Measurements from ENCODE around the gene ADRB2. TPM values are rescaled to one million over a fixed set of nuclear protein-coding genes. Genes with fewer than 3 reads are reported as not detected.

ADRB2 gene
- total RNA-seq, 1 experiment from 2014 or later = 0.17 TPM

GRCh38 chr5:148846930-148847329 lies 20.5 kb downstream of the ADRB2 start:
- Histone ChIP-seq H3K27me3 (ENCODE audit: control insufficient read depth, insufficient read depth, low read length) (no peaks in the 10 kb centered on the region), H3K4me3 (ENCODE audit: insufficient read depth, low read depth, low read length) (no peak overlapping the region), H3K36me3 (replicated peaks; ENCODE audit: control insufficient read depth, insufficient read depth, low read length) (no peaks in the 10 kb centered on the region)
- DNase-seq = no peak

- Histone ChIP-seq H3K4me3 (ENCODE audit: insufficient read depth, low read depth, low read length) (no peak overlapping the region), H3K27me3 (ENCODE audit: control insufficient read depth, insufficient read depth, low read length) (no peaks in the 10 kb centered on the region), H3K36me3 (replicated peaks; ENCODE audit: control insufficient read depth, insufficient read depth, low read length) (no peaks in the 10 kb centered on the region)
- DNase-seq = no peak
These were observed 21.0 kb downstream of the ADRB2 start for GRCh38 chr5:148847456-148847855.

GRCh38 chr5:148848393-148849031 lies 22.1 kb downstream of the ADRB2 start:
- H3K27me3 ChIP-seq (ENCODE audit: control insufficient read depth, insufficient read depth, low read length) = no peaks in the 10 kb centered on the region
- no peaks in the 10 kb centered on the region for H3K36me3 ChIP-seq (replicated peaks; ENCODE audit: control insufficient read depth, insufficient read depth, low read length)
- DNase-seq = no peak
- H3K4me3 ChIP-seq (ENCODE audit: insufficient read depth, low read depth, low read length) = no peak overlapping the region

GRCh38 chr5:148849461-148849860 lies 23.1 kb downstream of the ADRB2 start:
- Histone ChIP-seq H3K27me3 (ENCODE audit: control insufficient read depth, insufficient read depth, low read length) (no peaks in the 10 kb centered on the region), H3K36me3 (replicated peaks; ENCODE audit: control insufficient read depth, insufficient read depth, low read length) (no peaks in the 10 kb centered on the region), H3K4me3 (ENCODE audit: insufficient read depth, low read depth, low read length) (no peak overlapping the region)
- DNase-seq = no peak

- Histone ChIP-seq H3K36me3 (replicated peaks; ENCODE audit: control insufficient read depth, insufficient read depth, low read length) (no peaks in the 10 kb centered on the region), H3K27me3 (ENCODE audit: control insufficient read depth, insufficient read depth, low read length) (no peaks in the 10 kb centered on the region), H3K4me3 (ENCODE audit: insufficient read depth, low read depth, low read length) (no peak overlapping the region)
- no peak for DNase-seq
These were observed 24.4 kb downstream of the ADRB2 start for GRCh38 chr5:148850836-148851235.

GRCh38 chr5:148853868-148854267 lies 27.5 kb downstream of the ADRB2 start:
- H3K4me3 ChIP-seq (ENCODE audit: insufficient read depth, low read depth, low read length) = no peak overlapping the region

GRCh38 chr5:148855249-148856008 lies 29.0 kb downstream of the ADRB2 start:
- DNase-seq = no peak
- H3K36me3 ChIP-seq (replicated peaks; ENCODE audit: control insufficient read depth, insufficient read depth, low read length) = no peaks in the 10 kb centered on the region
- no peaks in the 10 kb centered on the region for H3K27me3 ChIP-seq (ENCODE audit: control insufficient read depth, insufficient read depth, low read length)
- no peak overlapping the region for H3K4me3 ChIP-seq (ENCODE audit: insufficient read depth, low read depth, low read length)

More at GRCh38 chr5:148853868-148854267, 27.5 kb downstream of the ADRB2 start:
- no peaks in the 10 kb centered on the region for H3K27me3 ChIP-seq (ENCODE audit: control insufficient read depth, insufficient read depth, low read length)
- H3K36me3 ChIP-seq (replicated peaks; ENCODE audit: control insufficient read depth, insufficient read depth, low read length) = no peaks in the 10 kb centered on the region
- no peak for DNase-seq

- Histone ChIP-seq H3K4me3 (ENCODE audit: insufficient read depth, low read depth, low read length) (no peak overlapping the region), H3K27me3 (ENCODE audit: control insufficient read depth, insufficient read depth, low read length) (no peaks in the 10 kb centered on the region), H3K36me3 (replicated peaks; ENCODE audit: control insufficient read depth, insufficient read depth, low read length) (no peaks in the 10 kb centered on the region)
- no peak for DNase-seq
These were observed 29.6 kb downstream of the ADRB2 start for GRCh38 chr5:148856009-148856367.

- Histone ChIP-seq H3K36me3 (replicated peaks; ENCODE audit: control insufficient read depth, insufficient read depth, low read length) (no peaks in the 10 kb centered on the region), H3K4me3 (ENCODE audit: insufficient read depth, low read depth, low read length) (no peak overlapping the region), H3K27me3 (ENCODE audit: control insufficient read depth, insufficient read depth, low read length) (no peaks in the 10 kb centered on the region)
- DNase-seq = no peak
These were observed 30.0 kb downstream of the ADRB2 start for GRCh38 chr5:148856424-148856823.

GRCh38 chr5:148857474-148857873 lies 31.1 kb downstream of the ADRB2 start:
- H3K27me3 ChIP-seq (ENCODE audit: control insufficient read depth, insufficient read depth, low read length) = no peaks in the 10 kb centered on the region
- H3K36me3 ChIP-seq (replicated peaks; ENCODE audit: control insufficient read depth, insufficient read depth, low read length) = no peaks in the 10 kb centered on the region
- H3K4me3 ChIP-seq (ENCODE audit: insufficient read depth, low read depth, low read length) = no peak overlapping the region
- no peak for DNase-seq

- no peak for DNase-seq
- Histone ChIP-seq H3K27me3 (ENCODE audit: control insufficient read depth, insufficient read depth, low read length) (no peaks in the 10 kb centered on the region), H3K4me3 (ENCODE audit: insufficient read depth, low read depth, low read length) (no peak overlapping the region), H3K36me3 (replicated peaks; ENCODE audit: control insufficient read depth, insufficient read depth, low read length) (no peaks in the 10 kb centered on the region)
These were observed 31.7 kb downstream of the ADRB2 start for GRCh38 chr5:148858106-148858505.

- no peaks in the 10 kb centered on the region for H3K36me3 ChIP-seq (replicated peaks; ENCODE audit: control insufficient read depth, insufficient read depth, low read length)
- no peak for DNase-seq
- H3K27me3 ChIP-seq (ENCODE audit: control insufficient read depth, insufficient read depth, low read length) = no peaks in the 10 kb centered on the region
- H3K4me3 ChIP-seq (ENCODE audit: insufficient read depth, low read depth, low read length) = no peak overlapping the region
These were observed 32.1 kb downstream of the ADRB2 start for GRCh38 chr5:148858547-148858946.

GRCh38 chr5:148859703-148860102 lies 33.3 kb downstream of the ADRB2 start:
- DNase-seq = no peak
- no peaks in the 10 kb centered on the region for H3K27me3 ChIP-seq (ENCODE audit: control insufficient read depth, insufficient read depth, low read length)
- H3K36me3 ChIP-seq (replicated peaks; ENCODE audit: control insufficient read depth, insufficient read depth, low read length) = no peaks in the 10 kb centered on the region
- H3K4me3 ChIP-seq (ENCODE audit: insufficient read depth, low read depth, low read length) = no peak overlapping the region

GRCh38 chr5:148860599-148860998 lies 34.2 kb downstream of the ADRB2 start:
- Histone ChIP-seq H3K4me3 (ENCODE audit: insufficient read depth, low read depth, low read length) (no peak overlapping the region), H3K27me3 (ENCODE audit: control insufficient read depth, insufficient read depth, low read length) (no peaks in the 10 kb centered on the region), H3K36me3 (replicated peaks; ENCODE audit: control insufficient read depth, insufficient read depth, low read length) (no peaks in the 10 kb centered on the region)
- DNase-seq = no peak

- H3K4me3 ChIP-seq (ENCODE audit: insufficient read depth, low read depth, low read length) = no peak overlapping the region
- no peak for DNase-seq
These were observed 34.7 kb downstream of the ADRB2 start for GRCh38 chr5:148861088-148861487.

More at GRCh38 chr5:148861088-148861487, 34.7 kb downstream of the ADRB2 start:
- Histone ChIP-seq H3K27me3 (ENCODE audit: control insufficient read depth, insufficient read depth, low read length) (no peaks in the 10 kb centered on the region), H3K36me3 (replicated peaks; ENCODE audit: control insufficient read depth, insufficient read depth, low read length) (no peaks in the 10 kb centered on the region)

All from H7 (cell line).